ENCODE measurements around the gene SEPTIN11. TPM values are rescaled to one million over a fixed set of nuclear protein-coding genes. Genes with fewer than 3 reads are reported as not detected.

SEPTIN11 gene
- total RNA-seq, 1 donor from 2014 or later: 460 TPM

- peak overlapping the region; percentile 89 for H3K4me3 Mint-ChIP-seq (ENCODE audit: unreplicated experiment)
- peaks cover 21% of the 10 kb centered on the region for H3K36me3 Mint-ChIP-seq (ENCODE audit: unreplicated experiment)
- no peaks in the 10 kb centered on the region for H3K27me3 Mint-ChIP-seq (ENCODE audit: unreplicated experiment)
- peak overlapping the region; percentile 97 for H3K27ac Mint-ChIP-seq (ENCODE audit: unreplicated experiment)
- DNase-seq (ENCODE audit: extremely low spot score, unreplicated experiment): no peak
- no peaks in the 10 kb centered on the region for H3K9me3 Mint-ChIP-seq (ENCODE audit: unreplicated experiment)
- peaks cover 69% of the 10 kb centered on the region for H3K4me1 Mint-ChIP-seq (ENCODE audit: unreplicated experiment)
- no peak for TF ChIP-seq CTCF (IDR thresholded peaks at IDR 0.05)
These were observed 2.5 kb downstream of the SEPTIN11 start for GRCh38 chr4:76952071-76952470.

GRCh38 chr4:76952656-76953582 lies 3.4 kb downstream of the SEPTIN11 start:
- H3K9me3 Mint-ChIP-seq (ENCODE audit: unreplicated experiment): no peaks in the 10 kb centered on the region
- H3K4me1 Mint-ChIP-seq (ENCODE audit: unreplicated experiment): peaks cover 69% of the 10 kb centered on the region
- no peak for DNase-seq (ENCODE audit: extremely low spot score, unreplicated experiment)
- TF ChIP-seq CTCF (IDR thresholded peaks at IDR 0.05): no peak
- peak overlapping the region; percentile 97 for H3K27ac Mint-ChIP-seq (ENCODE audit: unreplicated experiment)
- no peaks in the 10 kb centered on the region for H3K27me3 Mint-ChIP-seq (ENCODE audit: unreplicated experiment)
- peaks cover 27% of the 10 kb centered on the region for H3K36me3 Mint-ChIP-seq (ENCODE audit: unreplicated experiment)
- H3K4me3 Mint-ChIP-seq (ENCODE audit: unreplicated experiment): peak overlapping the region; percentile 89

- DNase-seq (ENCODE audit: extremely low spot score, unreplicated experiment): no peak
- H3K27ac Mint-ChIP-seq (ENCODE audit: unreplicated experiment): peak overlapping the region; percentile 37
- H3K36me3 Mint-ChIP-seq (ENCODE audit: unreplicated experiment): peaks cover 31% of the 10 kb centered on the region
- H3K4me1 Mint-ChIP-seq (ENCODE audit: unreplicated experiment): peaks cover 67% of the 10 kb centered on the region
- no peaks in the 10 kb centered on the region for H3K9me3 Mint-ChIP-seq (ENCODE audit: unreplicated experiment)
- H3K27me3 Mint-ChIP-seq (ENCODE audit: unreplicated experiment): no peaks in the 10 kb centered on the region
- H3K4me3 Mint-ChIP-seq (ENCODE audit: unreplicated experiment): peak overlapping the region; percentile 35
- no peak for TF ChIP-seq CTCF (IDR thresholded peaks at IDR 0.05)
These were observed 4.4 kb downstream of the SEPTIN11 start for GRCh38 chr4:76953956-76954355.

DNA sequence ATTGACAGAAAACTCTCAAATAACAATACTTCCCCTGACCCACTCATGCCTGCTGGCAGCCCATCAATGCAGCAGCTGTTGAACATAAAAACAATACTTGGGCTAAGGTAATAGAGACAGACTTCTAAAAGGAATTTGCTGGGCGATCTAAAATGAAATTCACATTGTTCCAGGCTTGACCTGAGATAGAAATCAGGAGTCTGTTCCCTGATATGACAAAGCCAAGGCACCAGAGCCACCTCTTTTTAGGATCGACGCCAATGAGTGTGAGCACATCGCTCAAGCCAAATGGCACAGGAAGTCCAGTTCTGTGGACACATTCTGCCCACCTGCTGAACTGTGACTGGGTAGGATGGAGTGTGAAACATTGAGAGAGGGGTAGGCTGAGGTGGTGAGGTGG lies 4.9 kb downstream of the SEPTIN11 start:
- Mint-ChIP-seq H3K27me3 (ENCODE audit: unreplicated experiment) (no peaks in the 10 kb centered on the region), H3K27ac (ENCODE audit: unreplicated experiment) (peak overlapping the region; percentile 37), H3K9me3 (ENCODE audit: unreplicated experiment) (no peaks in the 10 kb centered on the region), H3K4me1 (ENCODE audit: unreplicated experiment) (peaks cover 70% of the 10 kb centered on the region), H3K36me3 (ENCODE audit: unreplicated experiment) (peaks cover 34% of the 10 kb centered on the region), H3K4me3 (ENCODE audit: unreplicated experiment) (peak overlapping the region; percentile 35)
- no peak for TF ChIP-seq CTCF (IDR thresholded peaks at IDR 0.05)
- DNase-seq (ENCODE audit: extremely low spot score, unreplicated experiment): no peak

- peaks cover 74% of the 10 kb centered on the region for H3K4me1 Mint-ChIP-seq (ENCODE audit: unreplicated experiment)
- H3K27ac Mint-ChIP-seq (ENCODE audit: unreplicated experiment): peak overlapping the region; percentile 64
- H3K27me3 Mint-ChIP-seq (ENCODE audit: unreplicated experiment): no peaks in the 10 kb centered on the region
- H3K9me3 Mint-ChIP-seq (ENCODE audit: unreplicated experiment): no peaks in the 10 kb centered on the region
- no peak for TF ChIP-seq CTCF (IDR thresholded peaks at IDR 0.05)
- DNase-seq (ENCODE audit: extremely low spot score, unreplicated experiment): no peak
- no peak overlapping the region for H3K4me3 Mint-ChIP-seq (ENCODE audit: unreplicated experiment)
- H3K36me3 Mint-ChIP-seq (ENCODE audit: unreplicated experiment): peaks cover 36% of the 10 kb centered on the region
These were observed 5.6 kb downstream of the SEPTIN11 start for GRCh38 chr4:76955182-76955581.
